HG02870 (cell line): ENCODE data around the gene ABHD8.

Source experiments
- ATAC-seq: cut with Tn5 transposase; IDR thresholded peaks from one replicate; pipeline ENCODE4 v1.9.1; 2021; ENCODE audit warnings: mild to moderate bottlenecking, moderate library complexity; ENCODE audit not compliant: unreplicated experiment

The ABHD8 gene

DNA sequence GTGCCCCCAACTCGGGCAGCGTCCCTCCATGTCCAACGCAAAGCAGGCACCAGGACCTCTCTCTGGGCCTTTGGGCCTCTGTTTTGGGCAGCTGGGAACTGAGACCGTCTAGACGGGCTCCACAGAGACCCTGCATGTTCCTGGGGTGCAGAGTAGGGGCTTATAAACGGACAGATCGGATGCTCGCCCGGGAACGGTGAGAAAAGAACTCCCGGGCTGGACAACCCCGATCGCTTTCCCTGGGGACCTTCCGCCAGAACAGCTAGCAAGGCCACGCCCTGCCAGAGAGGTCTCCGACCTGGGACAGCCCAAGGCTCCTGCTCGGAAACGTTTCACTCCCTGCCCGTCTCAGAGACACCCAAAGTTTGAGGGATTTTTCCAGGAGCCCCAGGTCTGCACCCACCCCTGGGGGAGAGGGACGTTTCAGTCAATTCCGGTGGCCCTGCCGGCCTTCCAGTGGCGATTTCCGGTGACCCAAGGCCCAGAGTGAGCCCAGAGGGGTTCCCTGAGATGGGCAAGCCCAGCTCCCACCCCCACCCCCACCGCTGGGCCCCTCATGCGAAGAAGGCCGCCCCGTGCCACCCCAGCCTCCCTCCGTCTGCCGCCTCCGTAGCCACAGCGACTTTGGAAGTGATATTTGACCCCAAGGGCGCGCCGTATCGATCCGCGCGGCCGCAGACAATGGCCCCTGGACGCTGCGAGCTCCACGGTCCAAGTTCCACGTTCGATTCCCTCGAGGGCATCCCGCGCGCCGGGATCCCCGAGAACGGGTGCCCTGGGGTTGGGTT lies 59.2 kb downstream of the ABHD8 start:
- ATAC-seq = no peak

DNA sequence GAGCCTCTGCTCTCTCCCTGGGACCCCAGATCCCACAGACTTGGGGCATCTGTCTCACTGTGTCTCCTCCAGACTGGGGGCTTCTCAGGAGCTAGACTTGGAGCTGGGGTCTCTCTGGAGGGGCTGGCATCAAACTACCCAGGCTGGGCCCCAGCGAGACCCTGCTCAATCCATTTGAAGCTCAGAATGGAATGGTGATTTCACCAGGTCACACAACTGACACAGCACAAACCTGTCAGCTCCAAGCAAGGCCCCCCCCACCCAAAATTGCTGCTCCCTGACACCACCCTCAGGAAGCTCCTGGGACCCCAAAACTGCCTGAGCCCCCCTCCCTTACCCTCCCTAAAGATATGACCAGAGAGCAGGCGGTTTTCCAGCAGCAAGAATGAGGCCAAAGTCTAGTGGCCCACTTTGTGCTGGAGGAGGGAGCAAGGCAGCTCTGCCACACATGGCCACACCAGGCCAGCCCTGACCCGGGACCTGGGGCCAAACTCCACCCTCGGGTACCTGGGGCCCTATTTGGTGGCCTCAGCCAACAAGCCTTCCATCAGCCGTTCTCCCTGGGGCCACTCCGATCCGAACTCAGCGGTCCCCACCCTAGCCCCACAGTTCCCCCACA lies 59.9 kb downstream of the ABHD8 start:
- no peak for ATAC-seq

DNA sequence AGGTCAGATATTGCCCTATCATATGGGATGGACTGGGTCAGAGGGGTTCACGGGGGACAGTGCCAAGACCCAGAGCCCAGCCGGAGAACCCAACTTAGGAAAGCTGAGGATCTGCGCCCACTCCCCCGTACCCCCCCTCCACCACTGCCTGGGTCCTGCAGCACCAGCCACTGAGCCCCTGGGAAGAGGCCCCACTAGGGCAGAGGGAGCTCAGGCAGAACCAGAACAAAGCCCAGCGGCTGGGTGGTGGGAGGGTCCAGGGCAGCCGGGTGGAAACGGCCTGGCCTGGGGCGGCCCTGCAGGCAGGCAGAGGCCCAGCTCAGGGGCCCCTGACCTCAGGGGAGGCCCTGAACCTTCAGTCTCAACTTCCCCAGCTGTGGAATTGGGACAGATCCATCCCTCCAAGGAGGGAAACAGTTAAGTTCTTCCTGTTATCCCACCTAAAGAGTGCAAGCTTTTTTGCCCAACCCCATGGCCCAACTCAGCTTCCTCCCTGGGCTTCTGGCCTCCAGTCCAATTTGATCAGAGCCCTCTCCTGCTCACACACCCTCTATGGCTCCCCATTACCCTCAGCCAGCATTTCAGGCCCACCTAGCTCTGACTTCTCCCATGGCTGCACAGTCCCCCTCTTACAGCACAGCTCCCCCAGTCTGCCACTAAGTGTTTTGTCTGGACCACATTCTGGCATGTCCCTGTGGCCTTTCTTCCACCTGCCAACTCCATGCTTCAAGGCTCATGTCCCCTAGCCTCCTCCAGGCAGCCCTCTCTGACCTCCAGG lies 60.6 kb downstream of the ABHD8 start:
- no peak for ATAC-seq
